HCEC 1CT (cell line): Measurements from ENCODE around the gene FXYD2.

Experiments used
- DNase-seq: peaks from one replicate; pipeline ENCODE4 v3.0.0-alpha.2; 2017

The FXYD2 gene

GRCh38 chr11:117795638-117796455, 28.7 kb downstream of the FXYD2 start:
- DNase-seq = no peak

- DNase-seq = no peak
These were observed 29.5 kb downstream of the FXYD2 start for GRCh38 chr11:117794772-117795629.

- no peak for DNase-seq
These were observed 30.4 kb downstream of the FXYD2 start for GRCh38 chr11:117794135-117794534.

- DNase-seq = no peak
These were observed 31.0 kb downstream of the FXYD2 start for GRCh38 chr11:117793583-117793982.

- no peak for DNase-seq
These were observed 31.6 kb downstream of the FXYD2 start for GRCh38 chr11:117792992-117793391.

- no peak for DNase-seq
These were observed 32.3 kb downstream of the FXYD2 start for GRCh38 chr11:117792241-117792640.

- no peak for DNase-seq
These were observed 34.3 kb downstream of the FXYD2 start for GRCh38 chr11:117790279-117790678.

- DNase-seq = no peak
These were observed 35.3 kb downstream of the FXYD2 start for GRCh38 chr11:117789241-117789640.

GRCh38 chr11:117786135-117786870, 38.2 kb downstream of the FXYD2 start:
- no peak for DNase-seq

GRCh38 chr11:117782101-117782500, 42.4 kb downstream of the FXYD2 start:
- DNase-seq = no peak

GRCh38 chr11:117781627-117782026, 42.9 kb downstream of the FXYD2 start:
- DNase-seq = no peak

GRCh38 chr11:117780456-117780855, 44.1 kb downstream of the FXYD2 start:
- no peak for DNase-seq

GRCh38 chr11:117774553-117774952, 50.0 kb downstream of the FXYD2 start:
- no peak for DNase-seq

- no peak for DNase-seq
These were observed 52.2 kb downstream of the FXYD2 start for GRCh38 chr11:117772360-117772759.

- no peak for DNase-seq
These were observed 52.7 kb downstream of the FXYD2 start for GRCh38 chr11:117771841-117772240.

GRCh38 chr11:117771197-117771596, 53.3 kb downstream of the FXYD2 start:
- no peak for DNase-seq

GRCh38 chr11:117770061-117770460, 54.5 kb downstream of the FXYD2 start:
- no peak for DNase-seq
